Activated CD4-positive, alpha-beta T cell treated with anti-CD3 and anti-CD28 coated beads for 48 hours (primary cell): ENCODE results near the gene UBE2C.
A peak's percentile ranks its signal among the peaks of the same experiment; 100 is the strongest.
"Not testable (repeated sequence)": the region's sequence is repeated elsewhere in the genome, so short reads cannot be mapped to it uniquely, and the experiment has no call there.

ENCODE experiments used
- DNase-seq: peaks from one replicate; pipeline ENCODE4 v3.0.0-alpha.2; 2020

Gene UBE2C

DNA sequence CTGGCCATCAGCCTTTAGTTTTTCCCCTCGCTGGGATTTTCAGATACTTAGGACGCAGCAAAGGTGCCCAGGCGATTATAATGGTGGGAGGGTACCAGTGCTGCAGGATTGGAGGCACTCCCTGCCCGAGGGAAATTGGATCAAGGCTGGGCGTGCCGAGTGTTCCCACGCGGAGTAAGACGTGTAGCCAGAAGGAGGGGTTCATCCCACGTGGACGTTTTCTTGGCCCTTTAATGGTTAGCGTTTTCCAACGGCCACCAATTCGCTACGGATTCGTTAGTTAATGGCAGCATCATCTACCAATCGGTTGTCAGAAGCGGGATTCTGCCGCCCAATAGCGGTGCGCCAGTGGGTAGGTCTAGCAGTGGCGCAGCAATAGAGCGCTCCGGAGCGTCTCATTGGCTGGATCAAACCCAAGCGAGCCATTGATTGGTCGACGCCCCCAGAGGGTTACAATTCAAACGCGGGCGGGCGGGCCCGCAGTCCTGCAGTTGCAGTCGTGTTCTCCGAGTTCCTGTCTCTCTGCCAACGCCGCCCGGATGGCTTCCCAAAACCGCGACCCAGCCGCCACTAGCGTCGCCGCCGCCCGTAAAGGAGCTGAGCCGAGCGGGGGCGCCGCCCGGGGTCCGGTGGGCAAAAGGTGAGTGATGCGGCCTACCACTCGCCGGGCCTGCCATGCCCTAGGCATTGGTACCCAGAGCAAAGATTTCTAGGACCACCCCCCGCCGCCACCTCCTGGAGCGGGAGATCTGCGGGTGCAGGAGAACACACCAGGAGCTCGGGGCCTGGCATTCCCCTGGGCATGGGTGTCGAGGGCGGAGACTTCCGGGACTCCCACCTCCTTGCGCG is at the start of gene UBE2C:
TSS of gene UBE2C (plus strand) at position 488 of the 849 bp plus-strand sequence. CDS start at position 540, 52 bp downstream.
- peak; percentile 97 for DNase-seq

DNA sequence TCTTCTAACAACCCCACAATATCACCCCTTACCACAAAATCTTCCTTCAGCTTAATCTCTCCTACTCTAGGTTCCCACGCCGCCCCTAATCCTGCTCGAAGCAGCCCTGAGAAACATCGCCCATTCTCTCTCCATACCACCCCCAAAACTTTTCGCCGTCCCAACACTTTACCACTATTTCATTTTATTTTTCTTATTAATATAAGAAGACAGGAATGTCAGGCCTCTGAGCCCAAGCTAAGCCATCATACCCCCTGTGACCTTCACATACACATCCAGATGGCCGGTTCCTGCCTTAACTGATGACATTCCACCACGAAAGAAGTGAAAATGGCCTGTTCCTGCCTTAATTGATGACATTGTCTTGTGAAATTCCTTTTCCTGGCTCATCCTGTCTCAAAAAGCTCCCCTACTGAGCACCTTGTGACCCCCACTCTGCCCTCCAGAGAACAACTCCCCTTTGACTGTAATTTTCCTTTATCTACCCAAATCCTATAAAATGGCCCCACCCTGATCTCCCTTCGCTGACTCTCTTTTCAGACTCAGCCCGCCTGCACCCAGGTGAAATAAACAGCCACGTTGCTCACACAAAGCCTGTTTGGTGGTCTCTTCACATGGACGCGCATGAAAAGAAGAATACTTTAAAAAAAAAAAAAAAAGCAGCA is 47.7 kb upstream of the UBE2C start:
- not testable (repeated sequence) for DNase-seq

DNA sequence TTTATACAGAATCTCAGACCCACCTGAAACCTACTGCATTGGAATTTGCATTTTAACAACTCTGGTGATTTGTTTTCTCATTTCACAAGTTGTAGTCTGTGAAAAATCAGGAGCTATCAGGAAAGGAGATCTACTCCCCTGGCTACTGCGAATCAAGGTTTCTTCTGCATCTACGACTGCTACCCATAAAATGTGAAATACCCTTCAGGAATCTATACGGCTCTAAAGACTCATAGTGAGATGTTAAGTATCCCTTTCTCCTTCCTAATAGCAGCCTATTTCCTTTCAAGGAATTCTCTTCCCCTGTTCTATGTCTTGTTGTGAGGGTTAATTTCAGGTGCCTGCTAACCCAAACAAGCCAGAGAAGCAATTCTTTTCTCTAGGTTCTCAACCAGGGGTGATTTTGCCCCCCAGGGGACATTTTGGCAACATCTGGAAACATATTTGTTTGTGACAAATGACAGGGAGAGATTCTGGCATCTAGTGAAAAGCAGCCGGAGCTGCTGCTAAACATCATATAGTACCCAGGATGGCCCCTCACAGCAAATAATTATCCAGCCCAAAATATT is 47.1 kb upstream of the UBE2C start:
- DNase-seq = no peak

DNA sequence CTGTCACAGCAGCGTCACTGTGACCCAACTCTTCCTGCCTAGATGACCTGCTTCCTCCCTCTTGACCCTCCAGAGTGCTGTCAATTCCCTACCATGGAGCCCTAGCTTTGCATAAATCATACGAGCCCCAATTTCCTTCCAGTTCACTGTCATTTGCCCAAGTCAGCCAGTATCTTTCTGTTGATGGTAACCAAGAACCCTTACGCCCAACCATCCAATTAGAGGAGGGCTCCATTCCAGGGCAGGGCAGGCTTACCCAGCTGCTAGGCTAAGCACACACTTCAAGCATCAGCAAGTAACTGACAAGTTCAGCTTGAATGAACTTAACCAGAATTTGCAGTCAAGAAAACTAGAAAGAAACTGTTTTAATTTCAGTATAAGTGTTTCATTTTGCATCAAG is 46.5 kb upstream of the UBE2C start:
- no peak for DNase-seq

DNA sequence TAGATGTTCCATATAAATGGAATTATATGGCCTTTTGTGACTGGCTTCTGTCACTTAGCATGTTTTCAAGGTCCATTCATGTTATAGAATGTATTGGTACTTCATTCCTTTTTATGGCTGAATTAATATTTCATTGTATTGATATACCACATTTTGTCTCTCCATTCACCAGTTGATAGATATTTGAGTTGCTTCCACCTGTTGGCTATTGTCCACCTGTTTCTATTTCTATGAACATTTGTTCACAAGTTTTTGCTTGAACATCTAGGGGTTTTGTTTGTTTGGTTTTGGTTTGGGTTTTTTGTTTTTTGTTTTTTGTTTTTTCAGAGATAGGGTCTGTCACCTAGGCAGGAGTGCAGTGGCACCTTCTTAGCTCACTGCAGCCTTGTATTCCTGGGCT is 44.0 kb upstream of the UBE2C start:
- DNase-seq = no peak

DNA sequence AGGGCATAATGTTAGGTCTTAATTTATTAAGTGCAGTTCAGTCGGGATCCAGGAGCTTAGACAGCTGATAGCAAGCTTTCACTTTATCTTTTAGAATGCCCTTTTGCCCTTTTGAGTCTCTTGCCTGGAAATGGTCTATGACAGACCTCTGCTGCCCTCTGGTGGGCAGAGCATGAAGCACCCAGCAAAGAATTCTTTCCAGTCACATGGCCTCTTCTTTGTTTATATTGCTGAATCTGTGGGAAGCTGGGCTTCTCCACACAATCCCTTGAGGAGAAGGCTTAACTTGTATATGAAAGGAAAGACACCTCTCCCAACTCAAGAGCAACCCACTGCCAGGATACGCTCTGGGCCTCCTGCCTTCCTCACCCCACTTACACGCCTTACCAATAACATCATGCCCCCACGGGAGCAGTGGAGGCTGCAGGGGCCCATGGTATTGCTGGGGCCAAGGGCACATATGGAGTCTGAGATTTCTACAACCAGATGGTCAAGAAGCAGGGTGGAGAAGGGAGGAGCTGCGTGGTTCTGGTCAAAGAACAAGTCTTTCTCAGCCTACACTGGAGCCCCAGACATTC is 41.2 kb upstream of the UBE2C start:
- peak; percentile 86 for DNase-seq

DNA sequence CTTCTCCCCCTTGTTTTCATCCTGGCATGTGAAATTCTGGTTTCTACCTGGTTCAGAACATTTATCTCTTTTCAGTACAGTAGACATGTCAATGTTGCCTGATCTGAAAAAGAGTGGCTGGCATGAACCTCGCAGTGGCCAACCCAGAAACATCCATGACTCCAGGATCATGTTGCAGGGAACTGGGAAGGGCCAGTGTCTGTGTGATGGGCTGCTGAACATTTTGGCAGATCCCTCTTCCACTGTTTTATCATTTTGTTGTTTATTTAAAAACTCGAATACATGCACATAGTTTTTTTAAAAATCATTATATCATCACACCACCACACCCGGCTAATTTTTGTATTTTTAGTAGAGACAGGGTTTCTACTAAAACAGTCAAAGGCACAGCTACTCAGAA is 39.8 kb upstream of the UBE2C start:
- DNase-seq = no peak

DNA sequence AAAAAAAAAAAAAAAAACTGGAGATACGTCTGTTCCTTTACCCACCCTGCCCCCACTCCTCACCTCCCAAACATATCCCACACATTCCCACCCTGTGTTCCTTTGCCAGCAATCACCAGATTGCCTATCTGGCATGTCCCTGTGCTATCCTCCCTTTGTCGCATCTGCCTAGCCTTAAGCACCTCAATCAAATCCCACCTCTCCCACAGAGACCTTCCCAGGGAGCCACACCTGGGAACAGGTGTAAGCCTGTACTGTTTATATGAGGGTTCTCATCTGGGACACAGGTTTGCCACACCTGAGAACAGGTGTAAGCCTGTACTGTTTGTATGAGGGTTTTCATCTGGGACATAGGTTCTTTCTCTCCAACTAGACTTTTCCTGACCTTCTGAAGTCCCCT is 37.5 kb upstream of the UBE2C start:
- DNase-seq = no peak

DNA sequence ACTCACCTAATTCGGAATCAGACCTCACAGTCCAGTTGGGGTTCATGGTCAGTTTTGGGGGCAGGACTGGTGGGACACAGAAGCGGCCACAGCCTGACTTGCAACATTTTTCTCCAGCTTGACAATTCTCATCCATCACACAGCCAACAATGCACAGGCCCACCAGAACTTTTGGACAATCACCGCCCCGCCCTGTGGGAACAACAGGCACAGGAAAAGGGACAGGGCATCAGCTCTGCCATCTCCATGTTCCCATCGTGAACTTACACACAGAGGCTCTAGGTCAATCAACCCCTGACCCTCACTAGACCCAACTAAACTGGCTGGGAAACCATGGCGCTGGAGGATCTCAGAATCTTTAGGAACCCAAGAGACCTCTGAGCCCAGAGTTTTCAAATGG is 37.0 kb upstream of the UBE2C start:
- no peak for DNase-seq

DNA sequence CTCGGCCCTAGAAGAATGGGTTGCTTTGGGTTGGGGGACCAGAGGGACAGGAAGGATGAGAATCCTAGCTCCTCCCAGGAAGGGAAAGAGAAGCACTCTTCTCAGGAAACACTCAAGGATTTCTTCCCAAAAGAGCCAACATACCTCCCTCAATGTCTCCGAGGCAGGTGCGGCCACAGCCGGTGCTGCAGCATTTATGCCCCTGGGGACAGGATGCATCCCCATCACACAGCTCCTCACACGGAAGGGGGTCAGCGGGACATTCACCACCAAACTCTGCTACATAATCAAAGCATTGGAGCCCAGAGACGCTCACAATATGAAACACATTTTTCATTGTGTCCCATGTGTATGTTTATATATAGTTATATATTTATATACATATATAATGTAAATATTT is 35.5 kb upstream of the UBE2C start:
- DNase-seq = no peak

DNA sequence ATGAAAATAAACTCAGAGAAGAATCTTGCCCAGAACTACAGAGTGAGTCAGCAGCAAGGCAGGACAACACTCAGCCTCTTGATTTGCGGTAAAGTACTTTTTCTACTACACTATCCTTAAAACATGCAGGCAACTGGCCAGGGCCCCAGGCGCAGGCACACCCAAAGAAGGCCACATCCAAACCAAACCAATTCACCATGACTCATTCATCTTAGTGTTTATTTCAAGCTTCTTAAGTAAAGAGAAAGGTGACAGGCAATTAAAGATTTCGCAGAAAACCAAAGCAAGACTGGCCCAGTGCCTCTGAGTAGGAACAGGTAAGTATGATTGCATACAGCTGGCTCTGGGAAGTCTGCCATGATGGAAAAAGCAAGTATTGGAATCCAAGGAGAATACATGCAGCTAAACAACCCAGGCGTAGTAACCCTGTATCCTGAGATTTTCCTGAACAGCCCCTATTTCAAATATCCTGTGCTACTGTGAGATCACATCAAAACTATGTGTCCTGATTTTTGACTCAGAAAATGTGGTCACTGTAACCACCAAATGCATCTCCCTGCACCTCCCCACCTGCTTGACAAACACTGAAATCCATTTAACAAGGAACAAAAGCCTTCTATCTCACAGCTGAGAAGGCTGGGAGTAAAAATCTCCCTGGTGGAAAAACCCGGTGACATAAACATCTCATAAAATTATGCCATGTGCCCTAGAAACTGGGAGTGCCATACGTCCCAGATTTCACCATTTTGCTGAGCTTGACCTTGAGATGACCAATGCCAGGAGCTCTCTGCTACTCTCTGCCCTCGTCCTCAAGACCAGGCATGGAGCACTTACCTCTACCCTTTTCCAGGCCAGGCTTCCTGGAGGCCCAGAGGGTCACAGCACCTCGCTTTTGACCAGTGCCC is 33.2 kb upstream of the UBE2C start:
- DNase-seq = no peak

DNA sequence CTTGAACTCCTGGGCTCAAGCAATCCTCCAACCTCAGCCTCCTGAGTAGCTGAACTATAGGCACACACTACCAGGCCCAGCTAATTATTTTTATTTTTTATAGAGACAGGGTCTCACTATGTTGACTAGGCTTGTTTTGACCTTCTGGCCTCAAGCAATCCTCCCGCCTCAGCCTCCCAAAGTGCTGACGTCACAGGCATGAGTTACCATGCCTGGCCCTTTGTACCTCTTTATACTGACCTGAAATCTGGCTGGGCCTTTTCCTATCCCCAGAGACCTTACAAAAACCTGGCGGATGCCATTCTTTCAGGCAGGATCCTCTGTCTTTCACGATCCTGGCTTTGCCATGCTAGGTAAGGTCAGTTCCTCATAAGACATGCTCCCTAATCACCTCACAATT is 32.3 kb upstream of the UBE2C start:
- DNase-seq = no peak

DNA sequence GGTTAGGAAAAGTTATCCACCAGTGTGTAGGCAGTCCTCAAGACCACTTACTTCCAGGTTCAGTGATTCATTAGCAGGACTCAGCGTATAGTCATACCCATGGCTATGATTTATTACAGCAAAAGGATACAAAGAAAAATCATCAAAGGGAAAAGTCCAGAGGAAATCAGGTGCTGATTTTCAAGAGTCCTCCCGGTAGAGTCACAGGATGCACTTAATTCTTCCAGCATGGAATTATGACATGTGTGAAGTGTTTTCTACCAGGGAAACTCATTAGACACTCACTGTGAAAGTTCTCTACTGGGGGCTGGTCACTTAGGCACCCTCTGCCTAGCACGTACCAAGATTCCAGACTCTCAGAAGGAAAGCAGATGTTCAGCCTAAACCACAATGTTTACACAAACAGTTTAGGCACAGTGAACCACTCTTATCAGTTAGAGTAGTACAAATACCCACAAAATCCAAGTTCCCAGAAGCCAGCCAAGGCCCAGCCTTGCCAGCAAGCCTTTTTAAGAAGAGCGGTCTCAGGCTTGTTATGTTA is 31.0 kb upstream of the UBE2C start:
- no peak for DNase-seq

DNA sequence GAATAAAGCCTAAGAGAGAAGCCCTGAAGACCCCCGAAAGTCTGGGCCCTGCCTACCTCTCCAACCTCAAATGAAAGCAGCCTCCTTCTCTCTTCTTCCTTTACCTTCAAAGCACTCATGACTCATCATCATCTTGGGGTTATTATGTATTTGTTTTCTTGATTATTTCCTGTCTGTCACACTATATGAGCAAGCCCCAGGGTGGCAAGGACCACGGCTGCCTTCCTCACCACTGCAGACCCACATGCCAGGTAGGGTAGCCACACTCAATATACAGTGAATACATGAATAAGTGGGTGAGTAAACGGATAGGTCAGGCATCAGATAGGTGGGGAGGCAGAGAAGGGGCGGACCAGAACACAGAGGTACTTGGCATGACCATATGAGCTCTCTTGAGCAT is 29.6 kb upstream of the UBE2C start:
- no peak for DNase-seq

DNA sequence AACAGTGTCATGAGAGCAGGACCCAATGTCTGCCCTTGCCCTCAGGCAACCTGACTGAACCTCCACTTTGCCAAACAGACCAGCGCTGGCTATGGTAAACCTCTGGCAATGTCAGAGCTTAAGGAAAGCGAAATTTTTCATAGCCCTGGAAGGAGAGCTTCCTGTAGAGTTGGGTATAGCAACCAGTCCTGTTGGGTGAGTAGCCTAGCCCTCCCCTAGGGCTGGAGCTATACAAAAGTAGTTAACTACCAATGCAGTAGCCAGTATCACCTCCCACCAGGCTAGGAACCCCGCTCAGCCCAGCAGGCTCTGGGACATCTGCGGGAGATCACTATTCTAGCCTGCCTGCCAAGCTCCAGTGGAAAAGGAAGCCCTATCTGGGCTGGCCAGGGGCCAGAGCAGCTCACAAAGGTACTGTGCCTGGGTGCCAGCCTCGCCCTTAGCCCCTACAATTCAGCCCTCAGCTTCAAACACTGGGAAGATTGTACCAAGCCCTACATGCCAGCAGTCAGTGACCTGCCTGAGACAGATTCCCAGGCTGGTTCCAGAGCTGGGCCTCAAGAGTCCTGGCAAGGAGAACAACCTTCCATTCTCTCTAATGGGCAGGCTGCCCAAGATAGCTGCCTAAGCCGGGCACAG is 28.7 kb upstream of the UBE2C start:
- DNase-seq = no peak

DNA sequence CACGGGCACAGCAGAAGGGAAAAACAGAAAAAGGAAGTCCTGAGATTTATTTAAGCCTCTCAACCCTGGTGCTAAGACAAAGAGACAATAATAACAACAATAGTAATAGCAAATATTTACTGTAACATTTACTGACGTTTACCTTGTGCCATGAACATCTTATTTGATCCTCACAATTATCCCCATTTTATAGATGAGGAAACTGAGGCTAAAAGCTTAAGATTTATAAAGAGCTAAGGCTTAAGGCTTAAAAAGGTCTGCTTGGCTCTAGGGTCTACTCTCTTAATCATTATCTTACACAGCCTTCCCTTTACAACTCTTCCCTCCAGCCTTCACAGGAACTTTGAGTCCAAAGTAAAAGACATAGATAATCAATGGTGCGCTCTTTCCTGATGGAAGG is 24.1 kb upstream of the UBE2C start:
- DNase-seq = no peak

DNA sequence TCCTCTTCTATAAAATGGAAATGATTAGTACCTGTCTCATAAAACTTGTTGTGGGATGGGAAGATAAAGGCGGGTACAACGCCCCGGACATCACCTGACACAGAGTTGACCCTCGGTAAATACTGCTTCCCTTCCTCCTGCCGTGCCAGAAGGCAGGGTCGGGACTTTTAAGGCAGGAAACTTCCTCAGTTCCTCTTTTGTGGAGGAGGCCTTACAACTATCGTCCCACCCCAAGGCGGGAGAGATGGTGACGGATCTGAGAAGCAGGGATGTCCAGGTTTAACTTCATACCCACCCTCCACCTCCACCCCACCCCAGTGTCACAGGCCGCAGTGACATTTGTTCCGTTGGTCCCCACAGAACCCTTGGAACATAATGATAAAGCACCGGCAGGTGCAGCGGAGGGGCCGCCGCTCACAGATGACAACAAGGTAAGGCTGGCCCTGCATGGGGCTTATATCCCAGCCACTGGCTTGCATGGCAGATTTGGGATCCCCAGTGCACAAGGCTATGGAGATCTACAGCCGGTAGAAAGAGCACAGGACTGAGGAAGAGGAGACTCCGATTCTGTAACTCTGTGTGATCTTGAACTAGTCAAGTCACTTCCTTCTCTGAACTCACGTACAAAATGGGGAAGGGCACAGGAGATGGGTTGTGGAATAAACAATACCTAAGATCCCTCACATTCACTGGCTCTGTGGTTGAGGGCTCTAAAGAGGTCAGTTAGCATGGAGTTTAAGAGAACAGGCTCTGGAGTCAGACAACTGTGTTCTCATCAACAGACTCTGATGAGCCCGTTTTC is 19.9 kb upstream of the UBE2C start:
- DNase-seq = no peak

DNA sequence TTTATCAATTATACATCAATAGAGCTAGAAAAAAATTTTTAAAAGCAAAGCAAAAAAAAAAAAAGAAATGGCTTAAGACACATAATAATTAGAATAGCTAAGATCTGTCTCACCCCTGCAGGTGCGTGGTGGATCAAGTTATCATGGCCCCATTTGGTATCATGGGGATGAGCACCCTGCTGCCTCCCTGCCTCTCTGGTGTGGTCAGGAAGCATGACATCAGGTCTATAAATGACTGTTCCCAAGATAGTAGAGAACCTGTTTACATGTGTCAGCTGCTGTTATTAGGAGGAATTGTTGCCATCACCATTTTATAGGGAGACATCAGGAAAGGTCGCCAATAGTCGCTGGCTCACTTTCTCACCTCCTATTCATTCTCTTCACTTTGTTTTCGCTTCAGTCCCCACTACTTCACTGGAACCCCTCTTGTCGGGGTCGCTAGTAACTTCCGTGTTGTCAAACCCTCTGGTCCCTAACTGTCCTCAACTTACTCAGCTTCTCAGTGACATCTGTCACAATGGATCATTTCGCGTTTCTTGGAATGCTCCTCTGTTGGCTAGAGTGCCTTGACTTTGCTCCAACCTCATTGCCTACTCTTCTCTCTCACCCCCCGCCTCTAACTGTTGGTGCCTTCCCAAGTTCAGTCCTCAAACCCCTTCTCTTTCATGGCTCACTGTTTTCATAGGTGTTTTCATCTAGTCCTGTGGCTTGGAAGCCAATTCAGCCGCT is 15.9 kb upstream of the UBE2C start:
- no peak for DNase-seq

DNA sequence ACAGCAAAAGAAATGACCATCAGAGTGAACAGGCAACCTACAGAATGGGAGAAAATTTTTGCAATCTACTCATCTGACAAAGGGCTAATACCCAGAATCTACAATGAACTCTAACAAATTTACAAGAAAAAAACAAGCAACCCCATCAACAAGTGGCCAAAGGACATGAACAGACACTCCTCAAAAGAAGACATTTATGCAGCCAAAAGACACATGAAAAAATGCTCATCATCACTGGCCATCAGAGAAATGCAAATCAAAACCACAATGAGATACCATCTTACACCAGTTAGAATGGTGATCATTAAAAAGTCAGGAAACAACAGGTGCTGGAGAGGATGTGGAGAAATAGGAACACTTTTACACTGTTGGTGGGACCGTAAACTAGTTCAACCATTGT is 14.9 kb upstream of the UBE2C start:
- not testable (repeated sequence) for DNase-seq

DNA sequence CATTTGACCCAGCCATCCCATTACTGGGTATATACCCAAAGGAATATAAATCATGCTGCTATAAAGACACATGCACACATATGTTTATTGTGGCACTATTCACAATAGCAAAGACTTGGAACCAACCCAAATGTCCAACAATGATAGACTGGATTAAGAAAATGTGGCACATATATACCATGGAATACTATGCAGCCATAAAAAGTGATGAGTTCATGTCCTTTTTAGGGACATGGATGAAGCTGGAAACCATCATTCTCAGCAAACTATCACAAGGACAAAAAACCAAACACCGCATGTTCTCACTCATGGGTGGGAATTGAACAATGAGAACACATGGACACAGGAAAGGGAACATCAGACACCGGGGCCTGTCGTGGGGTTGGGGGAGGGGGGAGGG is 14.5 kb upstream of the UBE2C start:
- DNase-seq = not testable (repeated sequence)
